ENCODE results near the gene FAM184B.

- TF ChIP-seq REST (tag by site-specific recombination; IDR thresholded peaks at IDR 0.05) (no peak), ZNF2 (tag by site-specific recombination; IDR thresholded peaks at IDR 0.05) (no peak), CTCF (tag by site-specific recombination; IDR thresholded peaks at IDR 0.05) (no peak), ZBTB44 (tag by site-specific recombination; IDR thresholded peaks at IDR 0.05) (no peak), ZNF184 (tag by site-specific recombination; IDR thresholded peaks at IDR 0.05) (no peak), ZNF521 (tag by site-specific recombination; IDR thresholded peaks at IDR 0.05) (no peak), ZXDB (tag by site-specific recombination; IDR thresholded peaks at IDR 0.05) (no peak), ZNF274 (IDR thresholded peaks at IDR 0.05; ENCODE audit: low read length) (no peak), ZNF274 (tag by site-specific recombination; IDR thresholded peaks at IDR 0.05; ENCODE audit: borderline replicate concordance) (no peak)
- TF ChIP-seq, protein P1, sequence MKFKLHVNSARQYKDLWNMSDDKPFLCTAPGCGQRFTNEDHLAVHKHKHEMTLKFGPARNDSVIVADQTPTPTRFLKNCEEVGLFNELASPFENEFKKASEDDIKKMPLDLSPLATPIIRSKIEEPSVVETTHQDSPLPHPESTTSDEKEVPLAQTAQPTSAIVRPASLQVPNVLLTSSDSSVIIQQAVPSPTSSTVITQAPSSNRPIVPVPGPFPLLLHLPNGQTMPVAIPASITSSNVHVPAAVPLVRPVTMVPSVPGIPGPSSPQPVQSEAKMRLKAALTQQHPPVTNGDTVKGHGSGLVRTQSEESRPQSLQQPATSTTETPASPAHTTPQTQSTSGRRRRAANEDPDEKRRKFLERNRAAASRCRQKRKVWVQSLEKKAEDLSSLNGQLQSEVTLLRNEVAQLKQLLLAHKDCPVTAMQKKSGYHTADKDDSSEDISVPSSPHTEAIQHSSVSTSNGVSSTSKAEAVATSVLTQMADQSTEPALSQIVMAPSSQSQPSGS (tag by site-specific recombination; IDR thresholded peaks at IDR 0.05; ENCODE audit: low read depth), result no peak
- TF ChIP-seq, protein P2, sequence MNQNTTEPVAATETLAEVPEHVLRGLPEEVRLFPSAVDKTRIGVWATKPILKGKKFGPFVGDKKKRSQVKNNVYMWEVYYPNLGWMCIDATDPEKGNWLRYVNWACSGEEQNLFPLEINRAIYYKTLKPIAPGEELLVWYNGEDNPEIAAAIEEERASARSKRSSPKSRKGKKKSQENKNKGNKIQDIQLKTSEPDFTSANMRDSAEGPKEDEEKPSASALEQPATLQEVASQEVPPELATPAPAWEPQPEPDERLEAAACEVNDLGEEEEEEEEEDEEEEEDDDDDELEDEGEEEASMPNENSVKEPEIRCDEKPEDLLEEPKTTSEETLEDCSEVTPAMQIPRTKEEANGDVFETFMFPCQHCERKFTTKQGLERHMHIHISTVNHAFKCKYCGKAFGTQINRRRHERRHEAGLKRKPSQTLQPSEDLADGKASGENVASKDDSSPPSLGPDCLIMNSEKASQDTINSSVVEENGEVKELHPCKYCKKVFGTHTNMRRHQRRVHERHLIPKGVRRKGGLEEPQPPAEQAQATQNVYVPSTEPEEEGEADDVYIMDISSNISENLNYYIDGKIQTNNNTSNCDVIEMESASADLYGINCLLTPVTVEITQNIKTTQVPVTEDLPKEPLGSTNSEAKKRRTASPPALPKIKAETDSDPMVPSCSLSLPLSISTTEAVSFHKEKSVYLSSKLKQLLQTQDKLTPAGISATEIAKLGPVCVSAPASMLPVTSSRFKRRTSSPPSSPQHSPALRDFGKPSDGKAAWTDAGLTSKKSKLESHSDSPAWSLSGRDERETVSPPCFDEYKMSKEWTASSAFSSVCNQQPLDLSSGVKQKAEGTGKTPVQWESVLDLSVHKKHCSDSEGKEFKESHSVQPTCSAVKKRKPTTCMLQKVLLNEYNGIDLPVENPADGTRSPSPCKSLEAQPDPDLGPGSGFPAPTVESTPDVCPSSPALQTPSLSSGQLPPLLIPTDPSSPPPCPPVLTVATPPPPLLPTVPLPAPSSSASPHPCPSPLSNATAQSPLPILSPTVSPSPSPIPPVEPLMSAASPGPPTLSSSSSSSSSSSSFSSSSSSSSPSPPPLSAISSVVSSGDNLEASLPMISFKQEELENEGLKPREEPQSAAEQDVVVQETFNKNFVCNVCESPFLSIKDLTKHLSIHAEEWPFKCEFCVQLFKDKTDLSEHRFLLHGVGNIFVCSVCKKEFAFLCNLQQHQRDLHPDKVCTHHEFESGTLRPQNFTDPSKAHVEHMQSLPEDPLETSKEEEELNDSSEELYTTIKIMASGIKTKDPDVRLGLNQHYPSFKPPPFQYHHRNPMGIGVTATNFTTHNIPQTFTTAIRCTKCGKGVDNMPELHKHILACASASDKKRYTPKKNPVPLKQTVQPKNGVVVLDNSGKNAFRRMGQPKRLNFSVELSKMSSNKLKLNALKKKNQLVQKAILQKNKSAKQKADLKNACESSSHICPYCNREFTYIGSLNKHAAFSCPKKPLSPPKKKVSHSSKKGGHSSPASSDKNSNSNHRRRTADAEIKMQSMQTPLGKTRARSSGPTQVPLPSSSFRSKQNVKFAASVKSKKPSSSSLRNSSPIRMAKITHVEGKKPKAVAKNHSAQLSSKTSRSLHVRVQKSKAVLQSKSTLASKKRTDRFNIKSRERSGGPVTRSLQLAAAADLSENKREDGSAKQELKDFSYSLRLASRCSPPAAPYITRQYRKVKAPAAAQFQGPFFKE (tag by site-specific recombination; IDR thresholded peaks at IDR 0.05; ENCODE audit: borderline replicate concordance), result no peak
- TF ChIP-seq, protein P3, sequence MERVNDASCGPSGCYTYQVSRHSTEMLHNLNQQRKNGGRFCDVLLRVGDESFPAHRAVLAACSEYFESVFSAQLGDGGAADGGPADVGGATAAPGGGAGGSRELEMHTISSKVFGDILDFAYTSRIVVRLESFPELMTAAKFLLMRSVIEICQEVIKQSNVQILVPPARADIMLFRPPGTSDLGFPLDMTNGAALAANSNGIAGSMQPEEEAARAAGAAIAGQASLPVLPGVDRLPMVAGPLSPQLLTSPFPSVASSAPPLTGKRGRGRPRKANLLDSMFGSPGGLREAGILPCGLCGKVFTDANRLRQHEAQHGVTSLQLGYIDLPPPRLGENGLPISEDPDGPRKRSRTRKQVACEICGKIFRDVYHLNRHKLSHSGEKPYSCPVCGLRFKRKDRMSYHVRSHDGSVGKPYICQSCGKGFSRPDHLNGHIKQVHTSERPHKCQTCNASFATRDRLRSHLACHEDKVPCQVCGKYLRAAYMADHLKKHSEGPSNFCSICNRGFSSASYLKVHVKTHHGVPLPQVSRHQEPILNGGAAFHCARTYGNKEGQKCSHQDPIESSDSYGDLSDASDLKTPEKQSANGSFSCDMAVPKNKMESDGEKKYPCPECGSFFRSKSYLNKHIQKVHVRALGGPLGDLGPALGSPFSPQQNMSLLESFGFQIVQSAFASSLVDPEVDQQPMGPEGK (tag by site-specific recombination; IDR thresholded peaks at IDR 0.05), result no peak
- TF ChIP-seq, protein P4, sequence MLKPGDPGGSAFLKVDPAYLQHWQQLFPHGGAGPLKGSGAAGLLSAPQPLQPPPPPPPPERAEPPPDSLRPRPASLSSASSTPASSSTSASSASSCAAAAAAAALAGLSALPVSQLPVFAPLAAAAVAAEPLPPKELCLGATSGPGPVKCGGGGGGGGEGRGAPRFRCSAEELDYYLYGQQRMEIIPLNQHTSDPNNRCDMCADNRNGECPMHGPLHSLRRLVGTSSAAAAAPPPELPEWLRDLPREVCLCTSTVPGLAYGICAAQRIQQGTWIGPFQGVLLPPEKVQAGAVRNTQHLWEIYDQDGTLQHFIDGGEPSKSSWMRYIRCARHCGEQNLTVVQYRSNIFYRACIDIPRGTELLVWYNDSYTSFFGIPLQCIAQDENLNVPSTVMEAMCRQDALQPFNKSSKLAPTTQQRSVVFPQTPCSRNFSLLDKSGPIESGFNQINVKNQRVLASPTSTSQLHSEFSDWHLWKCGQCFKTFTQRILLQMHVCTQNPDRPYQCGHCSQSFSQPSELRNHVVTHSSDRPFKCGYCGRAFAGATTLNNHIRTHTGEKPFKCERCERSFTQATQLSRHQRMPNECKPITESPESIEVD (tag by site-specific recombination; IDR thresholded peaks at IDR 0.05), result no peak
Observed at GRCh38 chr4:17630228-17630627, 151.2 kb downstream of the FAM184B start.
